ENCODE data around the gene NDUFAF7.

Gene NDUFAF7

GRCh38 chr2:37191747-37192146 is 39.7 kb upstream of the NDUFAF7 start:
- TF ChIP-seq ZNF23 (tag by site-specific recombination; IDR thresholded peaks at IDR 0.05; ENCODE audit: borderline replicate concordance) (no peak), ZNF146 (tag by site-specific recombination; IDR thresholded peaks at IDR 0.05) (no peak), ZNF280D (tag by site-specific recombination; IDR thresholded peaks at IDR 0.05) (no peak), ZNF785 (tag by site-specific recombination; IDR thresholded peaks at IDR 0.05) (no peak), ZNF449 (tag by site-specific recombination; IDR thresholded peaks at IDR 0.05) (peak; percentile 69)
- peaks cover 6% of the 10 kb centered on the region; the same call in 1 of the 2 replicates for H3K4me1 ChIP-seq (ENCODE audit: control insufficient read depth, insufficient read depth, low read length)
- no peaks in the 10 kb centered on the region for H3K9me3 ChIP-seq (ENCODE audit: control insufficient read depth, insufficient read depth, low read depth, low read length)
- ChIA-PET POLR2A (interaction anchor here (0.6 to 0.7 kb wide), 2 partner anchors 9 to 11 kb away, joined by 3 to 4 read pairs; no protein-coding TSS in a partner anchor), CTCF (no interaction called here)
- H3K4me3 ChIP-seq (ENCODE audit: low read depth, low read length): no peak overlapping the region
- H3K36me3 ChIP-seq (ENCODE audit: control insufficient read depth in 2 of 2, insufficient read depth in 1 of 2, low read length in 2 of 2): no peaks in the 10 kb centered on the region
- H3K27ac ChIP-seq (ENCODE audit: extremely low read depth, low read depth, low read length): no peak overlapping the region

- ChIA-PET POLR2A (interaction anchor here (0.7 kb wide), 1 partner anchor 108 kb away, joined by 3 read pairs; no protein-coding TSS in a partner anchor), CTCF (no interaction called here)
- no peaks in the 10 kb centered on the region for H3K9me3 ChIP-seq (ENCODE audit: control insufficient read depth, insufficient read depth, low read depth, low read length)
- TF ChIP-seq ZNF473 (tag by site-specific recombination; IDR thresholded peaks at IDR 0.05) (no peak), ZNF16 (tag by site-specific recombination; IDR thresholded peaks at IDR 0.05; ENCODE audit: low read depth) (no peak), ZNF560 (tag by site-specific recombination; IDR thresholded peaks at IDR 0.05; ENCODE audit: borderline replicate concordance) (no peak), ZNF266 (tag by site-specific recombination; IDR thresholded peaks at IDR 0.05; ENCODE audit: low read depth) (no peak), ZNF629 (tag by site-specific recombination; IDR thresholded peaks at IDR 0.05) (no peak), ZNF433 (tag by site-specific recombination; IDR thresholded peaks at IDR 0.05; ENCODE audit: low read depth) (no peak), ZNF37A (tag by site-specific recombination; IDR thresholded peaks at IDR 0.05) (no peak), ZNF621 (tag by site-specific recombination; IDR thresholded peaks at IDR 0.05) (no peak), ZNF791 (tag by site-specific recombination; IDR thresholded peaks at IDR 0.05) (no peak), CTCF (tag by site-specific recombination; IDR thresholded peaks at IDR 0.05) (no peak), ZNF2 (tag by site-specific recombination; IDR thresholded peaks at IDR 0.05) (no peak), ZFP3 (tag by site-specific recombination; IDR thresholded peaks at IDR 0.05; ENCODE audit: low read depth) (no peak), IKZF3 (tag by site-specific recombination; IDR thresholded peaks at IDR 0.05) (no peak), ZNF140 (tag by site-specific recombination; IDR thresholded peaks at IDR 0.05) (no peak), ZNF138 (tag by site-specific recombination; IDR thresholded peaks at IDR 0.05; ENCODE audit: borderline replicate concordance) (no peak), ZNF26 (tag by site-specific recombination; IDR thresholded peaks at IDR 0.05) (no peak), ZNF398 (tag by site-specific recombination; IDR thresholded peaks at IDR 0.05) (no peak), ZNF785 (tag by site-specific recombination; IDR thresholded peaks at IDR 0.05) (no peak), ZNF292 (tag by site-specific recombination; IDR thresholded peaks at IDR 0.05; ENCODE audit: borderline replicate concordance, low read depth) (no peak)
- H3K27ac ChIP-seq (ENCODE audit: extremely low read depth, low read depth, low read length): no peak overlapping the region
- peaks cover 6% of the 10 kb centered on the region; the same call in 1 of the 2 replicates for H3K4me1 ChIP-seq (ENCODE audit: control insufficient read depth, insufficient read depth, low read length)
- H3K4me3 ChIP-seq (ENCODE audit: low read depth, low read length): no peak overlapping the region
- H3K36me3 ChIP-seq (ENCODE audit: control insufficient read depth in 2 of 2, insufficient read depth in 1 of 2, low read length in 2 of 2): no peaks in the 10 kb centered on the region
Measured at GRCh38 chr2:37192551-37192950, 38.9 kb upstream of the NDUFAF7 start.

Measured in HEK293 (cell line).